Measurements from ENCODE around the gene OR2C3. TPM values are rescaled to one million over a fixed set of nuclear protein-coding genes. Genes with fewer than 3 reads are reported as not detected.

Gene OR2C3
- total RNA-seq, 2 experiments from 2014 or later = not detected

DNA sequence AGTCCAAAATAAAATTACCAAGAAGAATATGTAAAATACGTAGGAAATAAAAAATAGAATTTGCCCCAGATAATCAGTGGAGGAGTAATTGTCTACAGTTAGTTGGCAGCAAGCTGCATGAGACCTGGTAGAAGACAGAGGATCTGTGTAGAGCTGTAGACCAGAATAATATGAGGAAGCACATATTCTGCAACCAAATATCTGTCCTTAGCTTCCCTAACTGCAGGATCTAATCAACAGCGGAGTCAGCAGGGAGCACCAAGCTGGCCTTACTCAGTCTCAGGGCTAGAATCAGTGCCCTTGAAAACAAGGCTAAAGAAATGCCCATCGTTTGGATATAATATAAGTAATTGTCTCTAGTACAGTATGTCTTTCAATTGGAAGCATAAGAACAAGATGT, 6.6 kb upstream of the OR2C3 start:
- no peak overlapping the region for H3K4me3 Mint-ChIP-seq
- Histone ChIP-seq H3K4me1 (ENCODE audit: insufficient read depth, low read length) (no peaks in the 10 kb centered on the region), H3K9me3 (ENCODE audit: control insufficient read depth in 1 of 2, insufficient read depth in 1 of 2, low read length in 2 of 2) (no peaks in the 10 kb centered on the region), H3K27ac (ENCODE audit: low read depth in 1 of 2, low read length in 2 of 2) (no peak overlapping the region), H3K27me3 (ENCODE audit: control insufficient read depth in 1 of 2, insufficient read depth in 2 of 2, low read length in 2 of 2) (peaks cover 0 to 4% of the 10 kb centered on the region in 2 experiments), H3K36me3 (ENCODE audit: insufficient read depth, low read length) (no peaks in the 10 kb centered on the region), H3K4me3 (ENCODE audit: low read length) (no peak overlapping the region)
- CTCF ChIA-PET = no interaction called here
- TF ChIP-seq CTCF (IDR thresholded peaks at IDR 0.05) = no peak
- DNase-seq (no peak), ATAC-seq (ENCODE audit: poor library complexity) (no peak)
- H3K4me1 Mint-ChIP-seq (ENCODE audit: low read depth) = no peaks in the 10 kb centered on the region
- H3K36me3 Mint-ChIP-seq (ENCODE audit: low read depth) = no peaks in the 10 kb centered on the region
- intact Hi-C loops (cut with DNase I, micrococcal nuclease) = no loop called here
- H3K27ac Mint-ChIP-seq = no peak overlapping the region
- no peaks in the 10 kb centered on the region for H3K9me3 Mint-ChIP-seq
- peaks cover 17% of the 10 kb centered on the region for H3K27me3 Mint-ChIP-seq
- POLR2A ChIA-PET = no interaction called here

- Histone ChIP-seq H3K27me3 (ENCODE audit: control insufficient read depth in 1 of 2, insufficient read depth in 2 of 2, low read length in 2 of 2) (no peaks in the 10 kb centered on the region), H3K9me3 (ENCODE audit: control insufficient read depth in 1 of 2, insufficient read depth in 1 of 2, low read length in 2 of 2) (no peaks in the 10 kb centered on the region), H3K36me3 (ENCODE audit: insufficient read depth, low read length) (no peaks in the 10 kb centered on the region), H3K4me3 (ENCODE audit: low read length) (no peak overlapping the region), H3K27ac (ENCODE audit: low read depth in 1 of 2, low read length in 2 of 2) (no peak overlapping the region), H3K4me1 (ENCODE audit: insufficient read depth, low read length) (no peaks in the 10 kb centered on the region)
- H3K27me3 Mint-ChIP-seq = peaks cover 12% of the 10 kb centered on the region
- ATAC-seq (ENCODE audit: poor library complexity) (no peak), DNase-seq (no peak)
- H3K36me3 Mint-ChIP-seq (ENCODE audit: low read depth) = no peaks in the 10 kb centered on the region
- no peak for TF ChIP-seq CTCF (IDR thresholded peaks at IDR 0.05)
- no peak overlapping the region for H3K27ac Mint-ChIP-seq
- H3K9me3 Mint-ChIP-seq = no peaks in the 10 kb centered on the region
- no peaks in the 10 kb centered on the region for H3K4me1 Mint-ChIP-seq (ENCODE audit: low read depth)
- ChIA-PET CTCF (interaction anchor here (0.6 kb wide), 1 partner anchor 26 kb away, joined by 3 read pairs; no protein-coding TSS in a partner anchor), POLR2A (no interaction called here)
- intact Hi-C loops (cut with DNase I, micrococcal nuclease) = no loop called here
- H3K4me3 Mint-ChIP-seq = no peak overlapping the region
Measured at GRCh38 chr1:247540581-247540980, 4.3 kb upstream of the OR2C3 start.

DNA sequence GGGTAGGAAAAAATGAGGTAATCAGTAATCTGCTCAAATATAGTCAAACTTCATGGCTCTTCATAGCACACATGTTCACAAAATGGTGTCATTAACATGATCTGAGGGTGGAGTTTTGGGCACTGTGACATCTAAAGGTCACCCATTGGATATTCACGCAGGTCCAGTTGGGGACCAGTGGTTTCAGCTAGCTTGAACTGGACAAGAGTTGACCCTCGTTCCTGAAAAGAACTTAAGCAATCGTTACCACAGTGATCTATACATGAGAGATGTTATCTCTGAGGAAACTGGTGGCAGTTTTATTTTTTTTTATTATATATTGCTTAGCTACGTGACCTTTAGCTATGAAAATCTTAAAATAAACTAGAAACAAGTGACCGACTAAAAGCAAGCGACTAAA, 3.0 kb upstream of the OR2C3 start:
- H3K9me3 Mint-ChIP-seq = no peaks in the 10 kb centered on the region
- no peaks in the 10 kb centered on the region for H3K9me3 ChIP-seq (ENCODE audit: control insufficient read depth in 1 of 2, insufficient read depth in 1 of 2, low read length in 2 of 2)
- no peak overlapping the region for H3K4me3 Mint-ChIP-seq
- no peaks in the 10 kb centered on the region for H3K4me1 ChIP-seq (ENCODE audit: insufficient read depth, low read length)
- H3K4me1 Mint-ChIP-seq (ENCODE audit: low read depth) = no peaks in the 10 kb centered on the region
- H3K27ac ChIP-seq (ENCODE audit: low read depth in 1 of 2, low read length in 2 of 2) = no peak overlapping the region
- CTCF ChIA-PET = no interaction called here
- POLR2A ChIA-PET = no interaction called here
- peaks cover 0 to 3% of the 10 kb centered on the region in 2 experiments for H3K27me3 ChIP-seq (ENCODE audit: control insufficient read depth in 1 of 2, insufficient read depth in 2 of 2, low read length in 2 of 2)
- H3K27me3 Mint-ChIP-seq = peaks cover 10% of the 10 kb centered on the region
- no peak for DNase-seq
- no peaks in the 10 kb centered on the region for H3K36me3 Mint-ChIP-seq (ENCODE audit: low read depth)
- intact Hi-C loops (cut with DNase I, micrococcal nuclease) = no loop called here
- H3K4me3 ChIP-seq (ENCODE audit: low read length) = no peak overlapping the region
- no peak for ATAC-seq (ENCODE audit: poor library complexity)
- no peaks in the 10 kb centered on the region for H3K36me3 ChIP-seq (ENCODE audit: insufficient read depth, low read length)
- H3K27ac Mint-ChIP-seq = no peak overlapping the region
- TF ChIP-seq CTCF (IDR thresholded peaks at IDR 0.05) = no peak

Measured in CD4-positive, alpha-beta T cell (primary cell).